GM19023 (cell line): ENCODE measurements around the gene CGB1.
"Not testable (repeated sequence)": the region's sequence is repeated elsewhere in the genome, so short reads cannot be mapped to it uniquely, and the experiment has no call there.

ENCODE experiments used
- ATAC-seq: cut with Tn5 transposase; IDR thresholded peaks from one replicate; pipeline ENCODE4 v1.9.1; 2021; ENCODE audit warnings: mild to moderate bottlenecking, moderate library complexity; ENCODE audit not compliant: unreplicated experiment

Gene CGB1

GRCh38 chr19:49024233-49024632, 12.5 kb downstream of the CGB1 start, which contains the start of gene CGB3:
TSS of gene CGB3 (minus strand) at chr19:49024333. CDS start at chr19:49023971, 362 bp downstream.
- ATAC-seq: not testable (repeated sequence)

GRCh38 chr19:49022116-49022515, 14.6 kb downstream of the CGB1 start:
- no peak for ATAC-seq

- no peak for ATAC-seq
Measured at GRCh38 chr19:49020931-49021895, 15.5 kb downstream of the CGB1 start.

- ATAC-seq: no peak
Measured at GRCh38 chr19:49020342-49020741, 16.4 kb downstream of the CGB1 start.

- no peak for ATAC-seq
Measured at GRCh38 chr19:49019242-49019932, 17.3 kb downstream of the CGB1 start.

GRCh38 chr19:49018388-49019241, 18.1 kb downstream of the CGB1 start:
- ATAC-seq: not testable (repeated sequence)

GRCh38 chr19:49017666-49018351, 18.9 kb downstream of the CGB1 start:
- peak; percentile 57 for ATAC-seq

- ATAC-seq: no peak
Measured at GRCh38 chr19:49017041-49017665, 19.5 kb downstream of the CGB1 start, which contains the start of gene LHB. TSS of gene LHB (minus strand) at chr19:49017091. CDS start at chr19:49017081, 10 bp downstream.

GRCh38 chr19:49016067-49016839, 20.4 kb downstream of the CGB1 start:
- ATAC-seq: no peak

- no peak for ATAC-seq
Measured at GRCh38 chr19:49014870-49015255, 21.8 kb downstream of the CGB1 start.

GRCh38 chr19:49014123-49014869, 22.4 kb downstream of the CGB1 start:
- ATAC-seq: no peak

GRCh38 chr19:49011194-49011593, 25.5 kb downstream of the CGB1 start:
- no peak for ATAC-seq

GRCh38 chr19:49010453-49010852, 26.2 kb downstream of the CGB1 start:
- ATAC-seq: no peak

- ATAC-seq: no peak
Measured at GRCh38 chr19:49009828-49010227, 26.9 kb downstream of the CGB1 start.

- ATAC-seq: no peak
Measured at GRCh38 chr19:49006905-49007304, 29.8 kb downstream of the CGB1 start.

- ATAC-seq: no peak
Measured at GRCh38 chr19:49004964-49005614, 31.6 kb downstream of the CGB1 start.

- no peak for ATAC-seq
Measured at GRCh38 chr19:49004133-49004532, 32.6 kb downstream of the CGB1 start.
